Measurements from ENCODE around the gene TPM1. TPM values are rescaled to one million over a fixed set of nuclear protein-coding genes. Genes with fewer than 3 reads are reported as not detected.
A peak's percentile ranks its signal among the peaks of the same experiment; 100 is the strongest.

TPM1 gene
- total RNA-seq, 1 donor from 2014 or later: 519 TPM

DNA sequence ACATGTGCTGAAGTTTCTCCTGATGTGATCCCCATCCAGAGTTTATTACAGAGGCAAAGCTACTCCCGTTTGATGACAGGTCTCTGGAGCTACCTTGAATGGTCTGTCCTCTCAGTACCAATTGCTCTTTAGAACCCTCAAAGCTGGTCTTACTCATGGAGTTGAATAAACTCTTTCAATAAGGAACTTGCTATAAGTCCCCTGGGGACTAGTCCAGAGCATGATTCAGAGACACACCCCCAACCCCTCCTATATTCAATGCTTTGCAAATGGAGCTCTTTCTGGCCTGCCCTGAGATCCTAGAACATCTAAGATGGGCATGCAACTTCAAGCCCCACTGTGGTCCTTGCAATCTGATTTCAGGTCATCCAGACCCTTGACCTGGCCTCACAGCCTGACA, 23.9 kb upstream of the TPM1 start:
- no peak for DNase-seq

DNA sequence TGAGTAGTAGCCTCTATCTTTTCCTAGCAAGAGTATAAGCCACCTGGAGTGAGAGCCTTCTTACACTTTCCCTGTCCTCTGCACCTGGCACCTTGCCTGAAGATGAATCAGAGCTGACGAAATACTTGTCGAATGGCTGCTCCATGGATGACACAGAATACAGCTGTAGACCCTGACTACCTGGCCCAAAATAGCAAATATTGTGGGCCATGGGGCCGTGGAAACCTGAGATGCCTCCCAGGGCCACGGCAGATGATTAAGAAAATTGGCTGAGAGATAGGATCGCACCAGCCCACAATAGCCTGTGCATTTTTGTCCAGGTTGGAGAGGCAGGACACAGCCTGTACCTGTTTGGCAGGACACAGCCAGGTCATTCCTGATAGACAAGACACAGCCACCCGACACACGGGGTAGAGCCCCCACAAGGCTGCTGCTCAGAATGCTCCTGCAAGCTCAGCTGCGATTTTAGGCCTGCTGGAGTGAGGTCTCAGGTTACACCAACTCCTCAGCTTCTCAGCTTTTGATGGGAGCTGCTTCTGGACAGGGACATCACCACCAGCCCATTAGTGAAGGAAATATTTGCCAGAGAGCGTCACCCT, 22.9 kb upstream of the TPM1 start:
- no peak for DNase-seq

DNA sequence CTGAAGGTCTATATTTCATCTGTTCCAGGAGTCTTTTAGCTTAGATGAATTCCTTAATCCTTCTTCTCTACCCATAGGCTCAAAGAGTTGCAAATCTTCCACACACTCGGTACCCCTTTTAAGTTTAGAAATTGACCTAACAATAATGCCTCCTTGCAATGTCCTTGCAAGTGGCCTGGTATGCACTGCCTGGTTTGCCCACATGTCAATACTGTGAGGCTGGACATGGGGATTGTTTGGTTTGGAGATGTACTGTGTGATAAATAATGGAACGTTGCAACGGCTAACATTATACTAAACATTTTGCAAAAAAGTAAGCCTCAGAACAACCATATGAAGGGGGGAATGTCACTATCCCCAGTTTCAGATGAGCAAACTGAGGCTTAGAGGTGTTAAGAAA, 22.4 kb upstream of the TPM1 start:
- no peak for DNase-seq

DNA sequence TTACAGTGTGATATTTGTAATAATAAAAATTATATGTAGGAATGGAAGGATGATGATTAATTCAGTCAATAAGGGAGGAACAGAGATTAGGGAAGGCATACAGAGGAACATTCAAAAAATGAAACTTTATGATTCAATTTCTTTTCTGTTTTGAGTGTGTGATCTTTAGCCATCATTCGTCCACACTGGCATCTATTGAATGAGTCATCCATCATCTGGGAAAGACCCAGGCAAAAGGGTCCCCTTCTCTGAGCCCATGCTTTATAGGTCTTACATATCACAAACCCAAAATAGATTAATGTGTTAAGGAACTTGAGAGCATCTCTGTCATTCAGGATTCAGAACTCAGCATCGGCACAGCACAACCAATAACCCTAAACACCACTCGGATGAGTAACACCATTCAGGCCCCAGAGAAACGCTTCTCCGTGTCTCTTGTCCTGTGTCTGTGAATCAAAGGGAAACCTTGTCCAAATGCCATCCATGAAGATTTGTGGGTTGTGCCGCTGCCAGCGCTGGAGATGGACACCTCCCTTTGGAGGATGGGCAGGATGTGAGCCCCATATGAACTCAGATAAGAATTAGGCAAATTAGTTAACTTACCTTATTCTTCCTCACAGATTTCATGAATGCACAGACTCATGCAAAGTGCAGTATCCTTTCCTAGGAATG, 21.7 kb upstream of the TPM1 start:
- DNase-seq: no peak

DNA sequence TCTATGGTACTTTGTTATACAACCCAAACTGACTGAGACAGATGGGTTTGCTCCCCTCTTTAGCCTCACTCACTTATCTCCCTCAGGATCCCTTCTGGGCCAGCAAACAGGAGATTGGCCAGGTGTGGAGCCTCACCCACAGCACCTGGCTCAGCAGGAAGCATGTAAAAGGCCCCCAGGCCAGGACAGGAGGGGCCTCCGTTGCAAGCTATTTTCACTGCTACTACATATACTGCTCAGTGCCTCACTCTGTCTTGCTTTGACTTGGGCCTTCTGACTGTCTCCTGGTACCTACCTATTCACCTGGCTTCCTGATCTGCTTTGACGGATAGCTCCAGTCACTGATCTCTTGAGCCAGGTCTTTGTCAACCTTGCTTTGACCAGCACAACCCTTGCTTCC, 20.4 kb upstream of the TPM1 start:
- no peak for DNase-seq

DNA sequence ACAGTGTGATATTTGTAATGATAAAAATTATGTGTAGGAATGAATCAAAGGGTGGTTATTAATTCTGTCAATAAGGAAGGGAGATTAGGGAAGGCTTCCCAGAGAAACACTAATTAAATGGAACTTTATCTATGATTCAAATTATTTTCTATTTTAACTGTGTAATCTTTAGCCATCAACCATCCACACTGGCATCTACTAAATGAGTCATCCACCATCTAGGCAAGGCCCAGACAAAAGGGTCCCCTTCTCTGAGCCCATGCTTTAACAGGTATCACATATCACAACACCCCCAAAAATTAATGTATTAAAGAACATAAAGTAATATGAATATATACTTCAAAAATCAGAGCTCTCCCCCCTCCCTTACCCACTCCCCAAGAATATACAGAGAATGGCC, 19.9 kb upstream of the TPM1 start:
- DNase-seq: no peak

DNA sequence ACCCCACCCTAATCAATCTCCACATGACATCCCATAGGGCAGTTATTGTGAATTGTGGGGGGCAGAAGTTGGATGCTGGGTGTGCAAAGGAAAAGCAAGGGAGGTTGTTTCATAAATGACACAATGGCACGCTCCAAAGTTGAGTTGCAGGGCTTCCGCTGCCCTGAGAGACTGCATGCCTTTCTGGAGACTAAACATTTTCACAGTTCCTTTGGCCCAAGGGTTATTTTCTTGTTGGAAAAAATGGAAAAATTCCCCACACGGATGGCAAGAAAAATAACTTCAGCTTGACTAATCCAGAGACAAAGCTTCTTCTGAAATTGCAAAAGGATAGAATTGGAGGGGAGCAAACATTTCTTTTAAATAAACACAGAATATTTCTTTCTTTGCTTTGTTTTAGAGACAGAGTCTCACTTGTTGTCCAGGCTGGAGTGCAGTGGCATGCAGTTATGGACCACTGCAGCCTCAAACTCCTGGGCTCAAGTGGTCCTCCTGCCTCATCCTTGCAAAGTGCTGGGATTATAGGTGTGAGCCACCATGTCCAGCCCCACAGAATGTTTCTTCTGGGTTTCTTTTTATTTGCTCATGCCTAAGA, 19.1 kb upstream of the TPM1 start:
- no peak for DNase-seq

DNA sequence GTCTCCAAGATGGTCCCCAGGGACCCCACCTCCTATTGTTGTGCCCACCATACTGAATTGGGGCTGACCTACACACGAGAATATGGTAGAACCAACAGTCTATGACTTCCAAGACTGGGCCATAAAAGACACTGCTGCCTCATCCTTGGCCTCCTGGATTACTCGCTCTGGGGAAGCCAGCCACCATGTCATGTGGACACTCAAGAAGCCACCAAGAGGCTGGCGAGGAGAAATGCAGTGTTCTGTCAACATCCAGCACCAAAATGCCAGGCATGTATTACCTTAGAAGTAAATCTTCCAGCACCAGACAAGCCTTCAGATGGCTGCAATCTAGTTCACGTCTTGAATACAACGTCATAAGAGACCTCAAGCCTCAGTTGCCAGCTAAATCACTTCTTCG, 17.1 kb upstream of the TPM1 start:
- DNase-seq: no peak

DNA sequence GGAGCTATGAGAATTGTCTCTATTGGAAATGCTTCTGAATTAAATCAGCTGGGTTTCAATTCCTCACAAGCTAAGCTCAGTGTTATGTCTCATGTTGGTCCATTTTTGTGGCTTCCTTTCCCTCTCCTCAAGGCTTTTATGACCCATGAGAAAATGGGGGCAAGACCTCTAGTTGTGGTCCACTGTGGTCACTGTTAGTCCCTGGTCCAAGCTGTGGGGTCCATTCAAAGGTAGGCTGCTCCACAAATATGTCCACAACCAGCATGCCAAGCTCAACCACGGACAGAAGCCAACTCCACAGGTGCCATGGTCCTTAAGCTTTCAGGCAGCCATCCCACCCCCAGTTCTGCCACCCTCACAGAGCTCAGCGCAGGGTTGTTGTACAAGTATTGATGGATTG, 14.9 kb upstream of the TPM1 start:
- DNase-seq: no peak

DNA sequence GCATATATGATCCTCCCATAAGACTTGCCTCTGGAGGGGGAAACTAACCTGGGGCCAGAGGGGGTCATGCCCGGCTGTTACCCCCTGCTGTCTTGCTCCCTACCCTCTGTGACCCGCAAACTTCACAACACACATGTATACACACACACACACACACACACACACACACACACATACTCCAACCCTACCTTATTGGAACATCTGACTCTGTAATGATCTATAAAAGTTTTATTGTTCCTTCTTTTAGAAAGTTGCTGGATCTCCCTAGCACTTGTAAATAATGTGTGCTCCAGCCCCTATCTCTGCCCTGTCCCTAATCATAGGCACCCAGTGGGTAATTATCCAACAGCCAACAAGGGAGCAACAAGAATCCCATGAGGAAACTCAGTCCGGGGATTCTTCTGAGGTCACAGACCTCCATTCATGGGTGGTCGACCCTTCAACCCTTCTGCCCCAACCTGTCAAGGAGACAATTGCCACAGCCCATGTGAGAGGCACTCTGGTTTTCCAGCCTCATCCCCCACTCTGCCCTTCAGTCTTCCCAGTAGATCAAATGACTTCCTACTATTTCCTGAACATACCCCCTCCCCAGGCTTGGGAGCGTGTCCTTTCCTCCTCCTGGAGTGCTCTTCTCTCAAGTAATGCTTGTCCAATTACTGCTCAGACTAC, 14.0 kb upstream of the TPM1 start:
- no peak for DNase-seq

DNA sequence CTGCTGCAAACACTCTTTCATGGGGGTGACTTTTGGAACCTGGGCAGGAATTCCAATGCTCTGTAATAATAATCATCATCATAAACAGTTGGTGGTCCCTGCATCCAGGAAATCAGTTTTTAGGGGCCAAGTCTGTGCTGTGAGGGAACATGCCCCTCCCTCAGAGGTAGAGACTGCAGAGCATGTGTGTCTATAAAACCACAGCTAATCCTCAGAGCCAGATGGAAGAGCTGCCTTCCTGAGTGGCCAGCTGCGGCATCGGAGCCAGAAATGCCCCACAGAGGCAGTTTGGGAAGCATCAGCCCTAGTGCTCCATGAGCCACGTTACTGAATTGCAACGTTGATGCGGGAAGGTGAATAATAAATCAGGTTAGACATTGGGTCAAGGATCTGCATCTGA, 12.9 kb upstream of the TPM1 start:
- no peak for DNase-seq

DNA sequence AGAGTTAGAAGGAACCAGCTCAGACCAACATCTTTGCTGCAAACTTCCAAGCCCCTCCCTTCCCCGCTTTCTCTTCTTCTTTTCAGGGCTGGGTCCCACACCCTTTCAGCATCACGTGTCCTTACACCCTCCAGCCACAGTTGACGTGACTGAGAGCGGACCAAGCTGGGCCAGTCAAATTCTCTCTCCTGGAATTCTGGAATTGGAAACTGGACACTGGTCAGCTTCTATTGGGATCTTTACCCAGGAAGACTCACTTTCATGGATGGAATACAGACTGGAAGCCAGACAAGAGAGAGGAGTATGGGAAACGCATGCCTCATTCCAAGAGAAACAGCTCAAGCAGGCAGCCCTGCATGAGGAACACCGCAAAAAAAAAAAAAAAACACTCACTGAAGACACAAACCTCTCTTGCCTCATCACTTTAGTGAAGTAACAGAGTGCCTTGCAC, 12.4 kb upstream of the TPM1 start:
- peak; percentile 33 for DNase-seq

DNA sequence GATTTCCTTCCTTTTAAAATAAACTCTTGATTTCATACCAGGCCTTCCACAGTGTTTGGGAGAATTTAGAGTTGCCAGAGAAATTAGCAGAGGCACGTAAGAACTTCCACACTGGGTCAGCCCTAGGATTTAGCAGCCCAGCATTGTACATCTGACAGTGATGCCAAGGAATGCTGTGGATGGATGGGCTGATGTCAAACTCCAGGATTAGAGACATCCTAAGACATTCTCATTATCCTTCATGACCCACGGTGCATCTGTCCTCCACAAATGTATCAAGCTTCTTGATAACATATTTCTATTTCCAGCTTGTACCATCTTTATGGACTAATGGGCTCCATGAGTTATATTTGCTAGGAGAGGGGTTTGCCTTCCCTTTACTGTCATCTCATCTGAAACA, 8.0 kb upstream of the TPM1 start:
- no peak for DNase-seq

DNA sequence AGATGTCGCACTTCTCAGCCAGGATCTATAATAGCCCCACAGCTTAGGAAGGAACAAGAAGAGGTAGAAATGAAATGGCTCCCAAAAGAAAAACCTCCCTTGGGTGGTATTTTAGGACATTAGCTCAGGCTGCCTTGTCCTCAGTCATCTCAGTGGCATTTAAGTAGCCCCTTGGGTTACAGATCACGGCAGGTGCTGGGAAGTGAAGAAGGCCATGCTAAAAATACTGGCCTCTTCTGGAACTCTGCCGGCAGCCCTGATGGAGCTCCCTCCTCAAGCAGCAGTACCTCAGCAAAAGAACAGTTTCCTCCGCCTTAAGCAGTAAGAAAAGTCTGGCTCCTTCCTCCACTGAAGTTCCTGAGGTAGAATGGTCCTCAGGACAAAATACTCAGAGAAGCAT, 7.3 kb upstream of the TPM1 start:
- no peak for DNase-seq

DNA sequence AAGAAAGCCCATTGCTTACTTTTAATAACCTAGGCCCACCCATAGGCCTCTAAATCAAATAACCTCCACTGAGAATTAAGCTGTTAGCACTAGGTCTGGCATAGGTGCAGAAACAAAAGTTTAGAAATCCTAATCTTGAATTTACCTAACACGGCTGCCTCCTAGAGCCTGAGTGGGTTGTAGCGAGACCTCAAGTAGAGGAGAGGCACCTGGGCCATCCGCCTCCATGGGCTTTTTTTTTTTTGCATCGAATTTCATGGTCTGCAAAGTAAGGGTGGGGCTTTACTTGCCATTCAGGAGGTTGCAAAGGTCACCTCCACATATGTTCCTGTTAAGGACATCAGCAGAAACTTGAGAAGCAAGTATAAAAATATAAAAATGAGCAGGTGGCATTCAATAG, 6.6 kb upstream of the TPM1 start:
- DNase-seq: no peak

DNA sequence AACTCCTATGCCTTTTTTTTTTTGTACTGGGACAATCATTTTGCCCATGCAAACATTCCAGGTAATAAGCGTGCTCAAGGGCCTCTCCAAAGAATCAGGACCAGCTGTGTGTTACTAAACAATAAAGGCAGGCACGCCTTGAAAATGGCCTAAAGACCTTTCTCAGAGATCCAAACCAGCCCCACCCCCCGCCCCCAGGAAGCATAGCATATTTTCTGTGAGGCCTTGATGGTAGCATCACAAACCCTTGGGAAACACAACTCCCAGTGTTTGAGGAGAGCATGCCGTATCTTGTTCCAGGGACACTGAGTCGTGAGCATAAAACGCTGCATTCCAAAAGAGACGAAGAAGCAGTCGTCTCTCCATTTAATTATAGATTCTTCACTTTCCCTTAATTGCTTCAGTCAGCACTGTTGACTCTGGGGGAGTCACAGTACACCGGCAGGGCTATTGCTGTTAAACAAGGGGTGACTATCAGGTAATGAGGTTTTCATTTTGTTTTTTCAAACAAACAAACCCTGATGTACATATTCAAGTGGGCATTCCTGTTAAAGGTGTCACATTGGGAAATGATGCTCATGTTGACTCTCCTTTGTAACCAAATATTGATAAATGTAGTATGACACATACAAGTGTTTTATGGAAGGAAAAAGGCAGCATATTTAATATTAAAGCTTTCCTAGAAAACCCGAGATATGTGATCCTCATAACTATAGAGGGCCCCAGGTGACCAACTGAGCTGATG, 4.4 kb upstream of the TPM1 start:
- no peak for DNase-seq

DNA sequence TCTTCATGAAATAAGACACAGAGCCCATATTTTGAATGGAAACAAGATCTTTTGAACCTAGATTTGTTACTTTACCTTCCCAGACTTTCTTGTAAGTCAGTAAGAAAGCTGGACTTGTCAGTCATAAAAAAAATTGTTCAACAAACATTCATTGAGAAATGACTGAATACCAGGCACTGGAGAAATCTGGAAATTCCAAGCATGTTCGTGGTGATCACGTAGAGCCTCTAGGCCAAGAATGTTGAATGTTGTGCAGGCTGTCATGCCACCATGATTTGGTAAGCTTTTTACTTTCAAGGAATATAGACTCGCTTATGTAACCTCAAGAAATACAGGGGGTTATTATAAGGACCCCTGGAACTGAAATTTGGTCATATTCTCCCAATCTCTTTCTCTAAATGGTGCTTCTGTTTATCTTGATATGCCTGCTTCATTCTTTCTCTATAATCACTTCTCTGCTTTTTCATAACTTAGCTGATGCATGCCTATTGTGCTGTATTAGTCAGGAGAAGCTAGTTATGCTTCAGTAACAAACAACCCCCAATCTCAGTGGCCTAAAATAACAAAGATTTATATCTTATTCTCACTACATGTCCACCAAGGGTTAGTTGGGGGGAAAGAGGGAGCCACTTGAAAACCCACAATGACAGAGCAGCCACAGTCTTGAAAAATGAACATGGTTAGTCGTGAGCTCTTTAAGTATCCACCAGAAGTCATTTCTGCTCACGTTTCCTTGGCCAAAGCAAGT, 3.4 kb upstream of the TPM1 start:
- DNase-seq: no peak

DNA sequence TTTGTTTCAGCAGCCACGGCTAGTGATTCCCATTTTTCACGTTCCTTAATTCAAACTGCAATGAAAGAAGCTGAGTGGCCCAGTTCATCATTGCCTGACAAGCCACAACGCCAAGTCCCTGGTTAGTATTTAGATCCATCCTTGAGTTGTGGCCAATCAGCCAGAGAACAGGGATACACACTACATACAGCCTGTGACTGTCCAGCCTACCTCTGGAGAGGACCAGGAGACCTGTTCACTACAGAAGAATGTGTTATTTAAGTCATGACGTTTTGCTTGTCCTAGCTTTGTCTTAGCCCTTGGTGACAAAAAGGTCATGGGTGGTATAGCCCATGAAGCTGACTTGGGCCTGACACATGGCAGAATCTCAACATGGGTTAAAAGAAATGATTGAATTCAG, 2.7 kb upstream of the TPM1 start:
- DNase-seq: no peak

DNA sequence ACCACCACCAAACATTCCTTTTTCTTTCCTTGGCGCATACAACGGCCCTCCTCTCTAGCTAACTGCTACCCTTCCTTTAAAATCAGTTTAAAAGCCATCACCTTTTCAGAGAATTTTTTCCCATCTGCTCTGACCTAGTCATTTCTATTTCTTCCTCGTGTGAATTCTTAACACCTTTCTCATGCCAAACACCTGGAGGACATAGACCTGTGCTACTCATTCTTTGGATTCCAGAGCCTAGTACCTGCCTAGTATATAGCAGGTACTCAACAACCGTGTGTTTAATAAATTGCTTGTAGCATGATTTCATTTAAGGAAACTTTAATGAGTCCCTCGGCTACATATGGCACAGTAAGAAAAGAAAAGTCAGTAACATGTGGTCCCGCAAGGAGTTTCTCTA, 2.0 kb upstream of the TPM1 start:
- no peak for DNase-seq

DNA sequence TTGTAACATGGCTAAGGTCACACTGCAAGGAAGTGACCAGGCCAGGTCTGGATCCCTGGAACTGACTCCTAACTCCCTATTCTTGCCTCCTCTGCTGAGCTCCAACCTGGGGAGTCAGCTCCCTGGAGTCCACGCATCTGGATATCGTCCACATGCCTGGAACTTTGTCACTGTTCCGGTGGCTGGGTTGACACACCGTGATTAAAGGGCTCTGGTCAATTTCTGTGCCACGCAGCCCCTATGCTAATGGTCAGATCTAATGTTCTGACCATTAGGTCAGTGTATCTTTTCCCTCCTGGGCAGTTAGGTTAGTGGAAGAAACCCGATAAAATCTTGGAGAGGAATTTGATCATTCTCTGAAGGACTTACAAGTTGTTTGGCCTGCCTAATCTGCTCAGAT, 1.6 kb upstream of the TPM1 start:
- DNase-seq: no peak

DNA sequence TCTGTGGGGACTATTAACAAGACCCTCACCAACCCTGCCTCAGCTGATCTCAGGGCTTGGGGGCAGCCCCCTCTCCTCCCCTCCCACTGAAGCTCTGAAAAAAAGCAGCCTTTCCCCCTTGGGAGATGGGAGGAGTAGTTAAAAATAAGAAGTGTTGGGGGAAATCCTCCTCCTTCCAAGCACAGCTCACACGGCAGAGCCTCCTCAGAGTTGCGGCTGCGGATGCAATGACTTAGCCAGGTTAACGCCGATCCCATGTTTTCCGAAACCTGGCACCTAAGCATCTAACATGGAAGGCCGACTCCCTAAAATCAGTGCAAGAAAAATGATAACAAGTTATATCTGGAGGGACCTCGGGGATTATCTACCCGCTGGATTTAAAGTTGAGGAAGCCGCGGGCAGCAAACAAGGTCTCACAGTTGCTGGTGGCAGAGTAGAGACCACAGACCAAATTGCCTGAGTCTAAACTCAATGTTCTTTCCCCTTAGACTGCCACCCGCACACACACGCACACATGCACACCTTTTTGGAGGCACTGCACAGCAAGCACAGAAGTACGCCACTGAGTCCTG, 1.1 kb upstream of the TPM1 start:
- no peak for DNase-seq

DNA sequence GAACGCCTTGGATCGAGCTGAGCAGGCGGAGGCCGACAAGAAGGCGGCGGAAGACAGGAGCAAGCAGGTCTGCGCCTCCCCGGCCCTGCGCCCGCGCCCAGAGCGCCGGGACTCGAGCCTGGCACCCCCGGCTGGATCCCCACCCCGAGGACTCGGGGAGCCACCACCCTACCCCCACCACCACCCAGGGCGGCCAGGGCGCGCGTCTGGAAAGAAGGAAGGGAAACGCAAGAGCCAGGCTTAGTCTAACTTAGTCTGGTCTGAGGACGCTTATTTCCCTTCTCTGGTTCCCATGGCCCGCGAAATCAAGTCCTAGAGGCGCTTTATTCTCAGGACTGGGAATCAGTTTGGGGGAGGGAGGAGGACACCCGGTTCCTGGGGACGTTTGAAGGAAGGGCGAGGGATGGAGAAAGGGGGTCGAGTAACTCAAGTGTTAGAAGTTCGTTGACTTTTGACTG, 359 bp downstream of the TPM1 start:
- no peak for DNase-seq
